ENCODE measurements around the gene HCN4. TPM values are rescaled to one million over a fixed set of nuclear protein-coding genes. Genes with fewer than 3 reads are reported as not detected.

HCN4 gene
- total RNA-seq, 1 donor from 2014 or later, result 3.0 TPM

- H3K27ac Mint-ChIP-seq (ENCODE audit: unreplicated experiment), result no peak overlapping the region
- H3K4me2 ChIP-seq (ENCODE audit: low read length), result no peak overlapping the region
- peaks cover 2% of the 10 kb centered on the region for H3K27me3 ChIP-seq (ENCODE audit: insufficient read depth, low read length)
- FAIRE-seq (no peak), DNase-seq (ENCODE audit: low read depth) (no peak)
- no peak overlapping the region for H3K9ac ChIP-seq (ENCODE audit: low read length)
- no peak overlapping the region for H3K27ac ChIP-seq (ENCODE audit: low read depth, low read length)
- peak overlapping the region; percentile 10 for H2AFZ ChIP-seq (ENCODE audit: low read depth, low read length)
- no peaks in the 10 kb centered on the region for H4K20me1 ChIP-seq (ENCODE audit: insufficient read depth, low read length)
- peaks cover 32% of the 10 kb centered on the region for H3K4me1 Mint-ChIP-seq (ENCODE audit: low read depth, unreplicated experiment)
- H3K4me3 Mint-ChIP-seq (ENCODE audit: unreplicated experiment), result no peak overlapping the region
- H3K79me2 ChIP-seq (ENCODE audit: insufficient read depth, low read length), result no peaks in the 10 kb centered on the region
- H3K4me3 ChIP-seq (ENCODE audit: insufficient read depth, low read depth, low read length), result no peak overlapping the region
- peaks cover 6% of the 10 kb centered on the region for H3K36me3 Mint-ChIP-seq (ENCODE audit: low read depth, unreplicated experiment)
- H3K27me3 Mint-ChIP-seq (ENCODE audit: low read depth, unreplicated experiment), result peaks cover 10% of the 10 kb centered on the region
- TF ChIP-seq EZH2 (IDR thresholded peaks at IDR 0.05; ENCODE audit: insufficient read depth, low read length) (no peak), CTCF (IDR thresholded peaks at IDR 0.05; ENCODE audit: insufficient read depth, low read depth, low read length) (no peak)
- H3K4me1 ChIP-seq (ENCODE audit: insufficient read depth, low read length), result no peaks in the 10 kb centered on the region
- no peaks in the 10 kb centered on the region for H3K9me3 ChIP-seq (ENCODE audit: insufficient read depth, low read depth, low read length)
- H3K9me3 Mint-ChIP-seq (ENCODE audit: unreplicated experiment), result peaks cover 9% of the 10 kb centered on the region
- no peaks in the 10 kb centered on the region for H3K36me3 ChIP-seq (ENCODE audit: insufficient read depth, low read length)
Measured at GRCh38 chr15:73341886-73342600, 26.7 kb downstream of the HCN4 start.

GRCh38 chr15:73340502-73341192 is 28.1 kb downstream of the HCN4 start:
- Histone ChIP-seq H3K9ac (ENCODE audit: low read length) (no peak overlapping the region), H3K27ac (ENCODE audit: low read depth, low read length) (no peak overlapping the region), H3K4me1 (ENCODE audit: insufficient read depth, low read length) (no peaks in the 10 kb centered on the region), H3K27me3 (ENCODE audit: insufficient read depth, low read length) (peaks cover 7% of the 10 kb centered on the region), H3K79me2 (ENCODE audit: insufficient read depth, low read length) (no peaks in the 10 kb centered on the region), H3K36me3 (ENCODE audit: insufficient read depth, low read length) (no peaks in the 10 kb centered on the region), H3K9me3 (ENCODE audit: insufficient read depth, low read depth, low read length) (no peaks in the 10 kb centered on the region), H4K20me1 (ENCODE audit: insufficient read depth, low read length) (no peaks in the 10 kb centered on the region), H3K4me2 (ENCODE audit: low read length) (no peak overlapping the region), H3K4me3 (ENCODE audit: insufficient read depth, low read depth, low read length) (no peak overlapping the region), H2AFZ (ENCODE audit: low read depth, low read length) (no peak overlapping the region)
- peaks cover 6% of the 10 kb centered on the region for H3K36me3 Mint-ChIP-seq (ENCODE audit: low read depth, unreplicated experiment)
- TF ChIP-seq EZH2 (IDR thresholded peaks at IDR 0.05; ENCODE audit: insufficient read depth, low read length) (no peak), CTCF (IDR thresholded peaks at IDR 0.05; ENCODE audit: insufficient read depth, low read depth, low read length) (no peak)
- FAIRE-seq, result no peak
- H3K27ac Mint-ChIP-seq (ENCODE audit: unreplicated experiment), result no peak overlapping the region
- H3K27me3 Mint-ChIP-seq (ENCODE audit: low read depth, unreplicated experiment), result peaks cover 17% of the 10 kb centered on the region
- peaks cover 28% of the 10 kb centered on the region for H3K4me1 Mint-ChIP-seq (ENCODE audit: low read depth, unreplicated experiment)
- peaks cover 9% of the 10 kb centered on the region for H3K9me3 Mint-ChIP-seq (ENCODE audit: unreplicated experiment)
- DNase-seq (ENCODE audit: low read depth), result no peak
- no peak overlapping the region for H3K4me3 Mint-ChIP-seq (ENCODE audit: unreplicated experiment)
